Astrocyte of the cerebellum (primary cell): ENCODE measurements around the gene ZCCHC17.
"Not testable (repeated sequence)": the region's sequence is repeated elsewhere in the genome, so short reads cannot be mapped to it uniquely, and the experiment has no call there.

ENCODE experiments used
- DNase-seq: peaks from one replicate; pipeline ENCODE4 v3.0.0-alpha.2; 2011; ENCODE audit warnings: low read depth
- H3K4me3 ChIP-seq: 2 replicates; pipeline ENCODE4 v1.5.1; 2011; ENCODE audit warnings: mild to moderate bottlenecking, low read depth, low read length, moderate library complexity
- CTCF ChIP-seq: IDR thresholded peaks from 2 replicates; pipeline ENCODE4 v1.5.1; 2012; ENCODE audit warnings: low read length, low read depth, moderate library complexity, mild to moderate bottlenecking; ENCODE audit errors: missing control alignments
- in situ Hi-C: cut with HindIII; loops from 2 replicates; pipeline ENCODE4 v1.10.0; 2017; ENCODE audit warnings: low sequenced_read_pairs

The ZCCHC17 gene

GRCh38 chr1:31261916-31262315, 34.9 kb upstream of the ZCCHC17 start:
- no peak for DNase-seq
- in situ Hi-C loops = loop anchor here (5.0 kb wide), 1 partner anchor 50 kb away; no protein-coding TSS in a partner anchor
- TF ChIP-seq CTCF = no peak
- no peak overlapping the region for H3K4me3 ChIP-seq

- not testable (repeated sequence) for H3K4me3 ChIP-seq, DNase-seq
- in situ Hi-C loops = loop anchor here (5.0 kb wide), 1 partner anchor 50 kb away; no protein-coding TSS in a partner anchor
Measured at GRCh38 chr1:31262393-31262792, 34.4 kb upstream of the ZCCHC17 start.

- TF ChIP-seq CTCF = no peak
- in situ Hi-C loops = loop anchor here (5.0 kb wide), 1 partner anchor 51 kb away; no protein-coding TSS in a partner anchor
Measured at GRCh38 chr1:31263408-31263807, 33.4 kb upstream of the ZCCHC17 start.

GRCh38 chr1:31264790-31265386, 31.9 kb upstream of the ZCCHC17 start:
- in situ Hi-C loops = loop anchor here (5.0 kb wide), 1 partner anchor 53 kb away; no protein-coding TSS in a partner anchor
- H3K4me3 ChIP-seq = no peak overlapping the region
- no peak for DNase-seq
- TF ChIP-seq CTCF = no peak

More at GRCh38 chr1:31263408-31263807, 33.4 kb upstream of the ZCCHC17 start:
- DNase-seq = no peak
- no peak overlapping the region for H3K4me3 ChIP-seq

- in situ Hi-C loops = no loop called here
- DNase-seq = no peak
- TF ChIP-seq CTCF = no peak
- H3K4me3 ChIP-seq = no peak overlapping the region
Measured at GRCh38 chr1:31266547-31266946, 30.3 kb upstream of the ZCCHC17 start.

- no peak overlapping the region for H3K4me3 ChIP-seq
- in situ Hi-C loops = no loop called here
- TF ChIP-seq CTCF = no peak
- DNase-seq = no peak
Measured at GRCh38 chr1:31272369-31272768, 24.5 kb upstream of the ZCCHC17 start.

- no peak for DNase-seq
- TF ChIP-seq CTCF = no peak
- H3K4me3 ChIP-seq = no peak overlapping the region
- in situ Hi-C loops = no loop called here
Measured at GRCh38 chr1:31273619-31274018, 23.2 kb upstream of the ZCCHC17 start.

- H3K4me3 ChIP-seq, in situ Hi-C loops, DNase-seq: not testable (repeated sequence)
Measured at GRCh38 chr1:31282426-31282825, 14.4 kb upstream of the ZCCHC17 start.

- in situ Hi-C loops, DNase-seq, H3K4me3 ChIP-seq: not testable (repeated sequence)
Measured at GRCh38 chr1:31287791-31288190, 9.0 kb upstream of the ZCCHC17 start.
